Measurements from ENCODE around the gene CAPN9. TPM values are rescaled to one million over a fixed set of nuclear protein-coding genes. Genes with fewer than 3 reads are reported as not detected.

Gene CAPN9
- total and polyA plus RNA-seq, 2 experiments from 2014 or later: 0.98 to 3.7 TPM

GRCh38 chr1:230812568-230812967 is 65.4 kb downstream of the CAPN9 start:
- H2AFZ ChIP-seq: no peak overlapping the region
- H3K36me3 ChIP-seq (replicated peaks; ENCODE audit: insufficient read depth, low read depth): no peaks in the 10 kb centered on the region
- no peaks in the 10 kb centered on the region for H3K9me2 ChIP-seq (replicated peaks; ENCODE audit: insufficient read depth)
- no peaks in the 10 kb centered on the region for H3K4me1 ChIP-seq (ENCODE audit: insufficient read depth)
- H3K4me2 ChIP-seq: no peak overlapping the region
- H3K79me2 ChIP-seq: no peaks in the 10 kb centered on the region
- no peak for DNase-seq (ENCODE audit: low spot score)
- H3K27ac ChIP-seq: no peak overlapping the region
- H3K9me3 ChIP-seq (ENCODE audit: low read depth): peaks cover 12% of the 10 kb centered on the region
- TF ChIP-seq CTCF (IDR thresholded peaks at IDR 0.05; ENCODE audit: poor library complexity) (no peak), EZH2phosphoT487 (IDR thresholded peaks at IDR 0.05; ENCODE audit: low read depth, severe bottlenecking, unreplicated experiment) (no peak), EZH2 (IDR thresholded peaks at IDR 0.05; ENCODE audit: borderline replicate concordance) (no peak)
- WGBS (ENCODE audit: low lambda C conversion rate, missing lambda C conversion rate): 95% methylated on average over 2 of the region's 2 CpGs
- no peaks in the 10 kb centered on the region for H3K27me3 ChIP-seq
- no peaks in the 10 kb centered on the region for H4K20me1 ChIP-seq (ENCODE audit: insufficient read depth, poor library complexity, severe bottlenecking)
- no peak overlapping the region for H3K4me3 ChIP-seq

GRCh38 chr1:230814949-230815692 is 67.9 kb downstream of the CAPN9 start:
- H3K79me2 ChIP-seq: no peaks in the 10 kb centered on the region
- H3K9me3 ChIP-seq (ENCODE audit: low read depth): peaks cover 12% of the 10 kb centered on the region
- TF ChIP-seq CTCF (IDR thresholded peaks at IDR 0.05; ENCODE audit: poor library complexity) (no peak), EZH2phosphoT487 (IDR thresholded peaks at IDR 0.05; ENCODE audit: low read depth, severe bottlenecking, unreplicated experiment) (no peak), EZH2 (IDR thresholded peaks at IDR 0.05; ENCODE audit: borderline replicate concordance) (no peak)
- no peak overlapping the region for H3K4me3 ChIP-seq
- H3K36me3 ChIP-seq (replicated peaks; ENCODE audit: insufficient read depth, low read depth): no peaks in the 10 kb centered on the region
- H3K4me2 ChIP-seq: no peak overlapping the region
- H3K27me3 ChIP-seq: no peaks in the 10 kb centered on the region
- H3K4me1 ChIP-seq (ENCODE audit: insufficient read depth): no peaks in the 10 kb centered on the region
- 61% methylated on average over 3 of the region's 3 CpGs for WGBS (ENCODE audit: low lambda C conversion rate, missing lambda C conversion rate)
- DNase-seq (ENCODE audit: low spot score): no peak
- H3K9me2 ChIP-seq (replicated peaks; ENCODE audit: insufficient read depth): no peaks in the 10 kb centered on the region
- no peak overlapping the region for H3K27ac ChIP-seq
- H4K20me1 ChIP-seq (ENCODE audit: insufficient read depth, poor library complexity, severe bottlenecking): no peaks in the 10 kb centered on the region
- H2AFZ ChIP-seq: no peak overlapping the region

GRCh38 chr1:230816018-230816417 is 68.8 kb downstream of the CAPN9 start:
- Histone ChIP-seq H3K9me2 (replicated peaks; ENCODE audit: insufficient read depth) (no peaks in the 10 kb centered on the region), H3K4me1 (ENCODE audit: insufficient read depth) (no peaks in the 10 kb centered on the region), H3K9me3 (ENCODE audit: low read depth) (peaks cover 12% of the 10 kb centered on the region), H3K4me3 (no peak overlapping the region), H4K20me1 (ENCODE audit: insufficient read depth, poor library complexity, severe bottlenecking) (no peaks in the 10 kb centered on the region), H3K36me3 (replicated peaks; ENCODE audit: insufficient read depth, low read depth) (no peaks in the 10 kb centered on the region), H3K27ac (no peak overlapping the region), H3K79me2 (no peaks in the 10 kb centered on the region), H3K4me2 (no peak overlapping the region), H3K27me3 (no peaks in the 10 kb centered on the region), H2AFZ (no peak overlapping the region)
- TF ChIP-seq CTCF (IDR thresholded peaks at IDR 0.05; ENCODE audit: poor library complexity) (no peak), EZH2 (IDR thresholded peaks at IDR 0.05; ENCODE audit: borderline replicate concordance) (no peak), EZH2phosphoT487 (IDR thresholded peaks at IDR 0.05; ENCODE audit: low read depth, severe bottlenecking, unreplicated experiment) (no peak)
- no peak for DNase-seq (ENCODE audit: low spot score)

Measured in hepatocyte (in vitro differentiated cells).